Activated CD4-positive, alpha-beta T cell treated with anti-CD3 and anti-CD28 coated beads, Interleukin-2, amount 10 ng/mL, durations not matched to agents 7 days and 5 days (primary cell): Measurements from ENCODE around the gene ST6GALNAC2. TPM values are rescaled to one million over a fixed set of nuclear protein-coding genes. Genes with fewer than 3 reads are reported as not detected.
"Not testable (repeated sequence)": the region's sequence is repeated elsewhere in the genome, so short reads cannot be mapped to it uniquely, and the experiment has no call there.

Experiments used
- CTCF ChIA-PET: fragments of 350-600 bp; sonication (Branson Sonifier 250); formaldehyde crosslinking; loops from one replicate; lab custom pipeline; 2021; ENCODE audit warnings: antibody characterized with exemption; lab: Charles Lee
- POLR2A ChIA-PET: fragments of 350-600 bp; sonication (Branson Sonifier 250); formaldehyde crosslinking; loops from one replicate; lab custom pipeline; 2021; ENCODE audit warnings: antibody characterized with exemption; lab: Charles Lee
- DNase-seq: peaks from one replicate; pipeline ENCODE4 v3.0.0-alpha.2; 2020
- H3K27ac Mint-ChIP-seq: one replicate; pipeline ENCODE4 v1.8.0; 2021; ENCODE audit warnings: mild to moderate bottlenecking, moderate library complexity, mixed read lengths
- H3K27me3 Mint-ChIP-seq: one replicate; pipeline ENCODE4 v1.8.0; 2021; ENCODE audit warnings: mixed read lengths
- H3K36me3 Mint-ChIP-seq: one replicate; pipeline ENCODE4 v1.8.0; 2021; ENCODE audit warnings: low read depth, mixed read lengths
- H3K4me1 Mint-ChIP-seq: one replicate; pipeline ENCODE4 v1.8.0; 2021; ENCODE audit warnings: mixed read lengths
- H3K4me3 Mint-ChIP-seq: one replicate; pipeline ENCODE4 v1.8.0; 2021; ENCODE audit warnings: mild to moderate bottlenecking, moderate library complexity, mixed read lengths
- H3K9me3 Mint-ChIP-seq: one replicate; pipeline ENCODE4 v1.8.0; 2021; ENCODE audit warnings: mixed read lengths
- total RNA-seq, 2 experiments: library from RNA; stranded (reverse); gene quantifications; one replicate each; pipeline ENCODE4 v1.2.3, GENCODE V29; 2021

Gene ST6GALNAC2
- total RNA-seq, 2 experiments from 2014 or later, result not detected

DNA sequence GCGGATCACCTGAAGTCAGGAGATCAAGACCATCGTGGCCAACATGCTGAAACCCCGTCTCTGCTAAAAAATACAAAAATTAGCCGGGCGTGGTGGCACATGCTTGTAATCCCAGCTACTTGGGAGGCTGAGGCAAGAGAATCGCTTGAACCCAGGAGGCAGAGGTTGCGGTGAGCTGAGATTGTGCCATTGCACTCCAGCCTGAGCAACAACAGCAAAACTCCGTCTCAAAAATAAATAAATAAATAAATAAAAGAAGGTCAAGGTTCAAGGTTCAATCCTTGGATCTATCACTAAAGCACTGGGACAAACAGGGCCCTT lies 60.2 kb downstream of the ST6GALNAC2 start:
- CTCF ChIA-PET, result interaction anchor here (1.1 to 1.2 kb wide), 2 partner anchors 8 to 98 kb away, joined by 3 to 5 read pairs; no protein-coding TSS in a partner anchor
- H3K27me3 Mint-ChIP-seq, H3K27ac Mint-ChIP-seq, H3K9me3 Mint-ChIP-seq, POLR2A ChIA-PET, H3K4me3 Mint-ChIP-seq, DNase-seq, H3K36me3 Mint-ChIP-seq: not testable (repeated sequence)
- peaks cover 28% of the 10 kb centered on the region for H3K4me1 Mint-ChIP-seq

DNA sequence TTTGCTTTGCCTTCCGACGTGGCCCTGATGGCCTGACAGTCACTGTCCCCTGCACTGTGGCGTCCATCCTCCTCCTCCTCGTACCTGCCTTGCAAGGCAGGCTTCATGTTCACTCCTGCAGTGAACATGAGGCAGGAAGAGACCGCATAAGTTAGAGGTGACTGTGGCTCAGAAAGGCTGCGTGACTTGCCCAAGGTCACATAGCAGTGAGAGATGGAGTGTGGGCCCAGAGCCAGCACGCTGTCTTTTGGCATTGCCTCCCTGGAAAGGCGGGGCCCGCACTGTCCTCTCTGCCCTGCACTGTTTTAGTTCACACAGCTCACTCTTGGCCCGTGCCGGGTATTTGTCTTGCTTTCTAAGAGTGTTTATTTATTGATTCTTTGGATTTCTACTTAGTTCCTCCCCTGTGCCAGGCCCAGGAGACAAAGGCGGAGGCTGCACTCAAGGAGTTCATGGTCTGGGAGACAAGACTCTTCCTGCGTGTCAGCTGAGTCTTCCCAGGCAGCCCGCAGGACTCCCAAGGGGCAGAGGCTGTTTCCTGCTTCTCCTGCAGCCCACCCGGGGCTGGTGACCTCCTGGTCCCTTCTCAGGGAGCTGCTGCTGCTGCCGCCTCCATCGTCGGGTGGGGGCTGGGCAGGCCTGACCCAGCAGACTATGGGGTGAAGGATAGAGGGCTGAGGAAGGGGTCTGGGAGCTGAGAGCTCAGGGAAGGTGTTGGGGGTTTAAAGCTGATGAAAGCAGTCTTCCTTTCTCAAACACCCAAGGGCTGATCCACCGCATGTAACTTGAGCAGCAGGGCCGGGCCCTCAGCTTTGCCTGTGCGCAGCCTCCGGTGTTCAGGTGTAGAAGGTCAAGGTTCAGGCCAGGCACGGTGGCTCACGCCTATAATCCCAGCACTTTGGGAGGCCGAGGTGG lies 60.8 kb downstream of the ST6GALNAC2 start:
- ChIA-PET CTCF (interaction anchor here (0.7 to 2.0 kb wide), 4 partner anchors 8 to 99 kb away, joined by 3 to 9 read pairs (median 4); no protein-coding TSS in a partner anchor), POLR2A (no interaction called here)
- H3K27me3 Mint-ChIP-seq, result no peaks in the 10 kb centered on the region
- no peak overlapping the region for H3K27ac Mint-ChIP-seq
- H3K4me1 Mint-ChIP-seq, result peaks cover 27% of the 10 kb centered on the region
- no peak overlapping the region for H3K4me3 Mint-ChIP-seq
- no peaks in the 10 kb centered on the region for H3K36me3 Mint-ChIP-seq
- DNase-seq, result no peak
- no peaks in the 10 kb centered on the region for H3K9me3 Mint-ChIP-seq

GRCh38 chr17:76523084-76524037 lies 62.3 kb downstream of the ST6GALNAC2 start:
- CTCF ChIA-PET, result interaction anchor here (0.5 to 5.3 kb wide), 44 partner anchors 9 to 577 kb away, joined by 3 to 25 read pairs (median 4); partner anchors contain the start of genes JMJD6, METTL23, PRCD and RHBDF2
- POLR2A ChIA-PET, result no interaction called here
- no peaks in the 10 kb centered on the region for H3K27me3 Mint-ChIP-seq
- H3K9me3 Mint-ChIP-seq, result no peaks in the 10 kb centered on the region
- H3K4me1 Mint-ChIP-seq, result peaks cover 31% of the 10 kb centered on the region
- no peaks in the 10 kb centered on the region for H3K36me3 Mint-ChIP-seq
- H3K27ac Mint-ChIP-seq, result peak overlapping the region; percentile 82
- peak; percentile 80 for DNase-seq
- no peak overlapping the region for H3K4me3 Mint-ChIP-seq

- DNase-seq, H3K9me3 Mint-ChIP-seq, H3K27me3 Mint-ChIP-seq, POLR2A ChIA-PET, H3K4me3 Mint-ChIP-seq, H3K36me3 Mint-ChIP-seq: not testable (repeated sequence)
- CTCF ChIA-PET, result interaction anchor here (1.6 to 5.3 kb wide), 4 partner anchors 24 to 160 kb away, joined by 3 to 25 read pairs (median 14); no protein-coding TSS in a partner anchor
- H3K4me1 Mint-ChIP-seq, result peaks cover 34% of the 10 kb centered on the region
- H3K27ac Mint-ChIP-seq, result peak overlapping the region; percentile 31
Measured at GRCh38 chr17:76521683-76522082, 64.0 kb downstream of the ST6GALNAC2 start.

- Mint-ChIP-seq H3K4me1 (peaks cover 38% of the 10 kb centered on the region), H3K27ac (no peak overlapping the region), H3K36me3 (no peaks in the 10 kb centered on the region), H3K27me3 (no peaks in the 10 kb centered on the region), H3K4me3 (no peak overlapping the region), H3K9me3 (no peaks in the 10 kb centered on the region)
- POLR2A ChIA-PET, result no interaction called here
- no peak for DNase-seq
- CTCF ChIA-PET, result interaction anchor here (1.6 to 5.3 kb wide), 3 partner anchors 25 to 104 kb away, joined by 3 to 25 read pairs (median 19); no protein-coding TSS in a partner anchor
Measured at GRCh38 chr17:76521262-76521661, 64.4 kb downstream of the ST6GALNAC2 start.

GRCh38 chr17:76519048-76519966 lies 66.4 kb downstream of the ST6GALNAC2 start:
- H3K4me1 Mint-ChIP-seq, result peaks cover 53% of the 10 kb centered on the region
- no peak for DNase-seq
- ChIA-PET CTCF (interaction anchor here (0.6 to 5.3 kb wide), 4 partner anchors 12 to 162 kb away, joined by 3 to 25 read pairs (median 5); no protein-coding TSS in a partner anchor), POLR2A (no interaction called here)
- H3K27ac Mint-ChIP-seq, result peak overlapping the region; percentile 64
- no peaks in the 10 kb centered on the region for H3K27me3 Mint-ChIP-seq
- no peaks in the 10 kb centered on the region for H3K36me3 Mint-ChIP-seq
- no peak overlapping the region for H3K4me3 Mint-ChIP-seq
- no peaks in the 10 kb centered on the region for H3K9me3 Mint-ChIP-seq

DNA sequence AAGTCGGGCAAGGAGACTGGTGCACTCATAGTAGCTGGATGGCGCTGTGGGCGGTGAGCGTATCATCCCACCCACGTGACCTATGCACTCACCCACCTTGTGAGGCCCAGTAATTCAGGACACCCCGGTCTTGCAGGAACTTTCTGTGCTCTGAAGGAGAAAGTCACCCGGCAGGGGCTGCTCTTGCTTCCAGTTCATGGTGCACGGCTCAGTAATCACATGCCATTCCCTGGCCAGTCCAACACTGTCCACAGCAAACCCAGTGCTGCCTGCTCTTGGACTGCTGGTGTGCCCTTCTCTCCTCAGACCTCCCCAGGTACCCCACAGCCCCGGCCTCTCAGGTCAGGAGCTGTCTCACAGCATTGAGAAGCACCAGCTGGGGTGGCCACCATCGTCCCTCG lies 68.0 kb downstream of the ST6GALNAC2 start:
- ChIA-PET CTCF (interaction anchor here (0.6 to 1.1 kb wide), 3 partner anchors 15 to 40 kb away, joined by 3 to 4 read pairs (median 3); no protein-coding TSS in a partner anchor), POLR2A (no interaction called here)
- Mint-ChIP-seq H3K36me3 (no peaks in the 10 kb centered on the region), H3K27ac (peak overlapping the region; percentile 80), H3K4me1 (peaks cover 54% of the 10 kb centered on the region), H3K4me3 (no peak overlapping the region), H3K9me3 (no peaks in the 10 kb centered on the region), H3K27me3 (no peaks in the 10 kb centered on the region)
- DNase-seq, result no peak

Other genes starting within 250 kb of the ST6GALNAC2 start
- 10 to 100 TPM; 58.7 to 63.0 TPM for gene PRPSAP1, start 231.9 kb downstream of the ST6GALNAC2 start, total RNA-seq
- gene SPHK1, start 201.3 kb downstream of the ST6GALNAC2 start, total RNA-seq, result 1 to 10 TPM; 1.4 to 1.6 TPM
- 10 to 100 TPM; 30.5 to 31.3 TPM for gene UBE2O, start 132.7 kb downstream of the ST6GALNAC2 start, total RNA-seq
- not detected for gene AANAT, start 118.3 kb downstream of the ST6GALNAC2 start, total RNA-seq
- gene RHBDF2, start 84.4 kb downstream of the ST6GALNAC2 start, total RNA-seq, result 10 to 100 TPM; 37.1 to 41.6 TPM
- not detected for gene CYGB, start 48.2 kb downstream of the ST6GALNAC2 start, total RNA-seq
- gene PRCD, start 45.8 kb downstream of the ST6GALNAC2 start, total RNA-seq, result not detected
- gene ST6GALNAC1, start 57.9 kb upstream of the ST6GALNAC2 start, total RNA-seq, result 1 to 10 TPM; 1.4 to 2.1 TPM
- 10 to 100 TPM; 25.7 to 27.3 TPM for gene MXRA7, start 125.1 kb upstream of the ST6GALNAC2 start, total RNA-seq
- 10 to 100 TPM; 42.9 to 51.3 TPM for gene JMJD6, start 140.7 kb upstream of the ST6GALNAC2 start, total RNA-seq
- 10 to 100 TPM; 33.0 to 35.7 TPM for gene METTL23, start 141.0 kb upstream of the ST6GALNAC2 start, total RNA-seq
- 100 to 1,000 TPM; 398 to 443 TPM for gene SRSF2, start 151.5 kb upstream of the ST6GALNAC2 start, total RNA-seq
- 10 to 100 TPM; 21.8 to 27.7 TPM for gene MFSD11, start 152.3 kb upstream of the ST6GALNAC2 start, total RNA-seq